Cardiac fibroblast (primary cell): ENCODE results near the gene TMEM108.

Experiments used
- DNase-seq, 2 donors: peaks; one replicate each; pipeline versions ENCODE4 v3.0.0 to v3.0.0-alpha.2; 2010; ENCODE audit warnings: low read depth in 2 of 2
- H3K4me3 ChIP-seq, 2 donors: replicated peaks in 1 of 2; 1 replicate in 1 of 2; 2 replicates in 1 of 2; pipeline ENCODE4 v1.5.1; 2011; ENCODE audit warnings: low read depth in 2 of 2, low read length in 2 of 2, mild to moderate bottlenecking in 2 of 2, moderate library complexity in 1 of 2
- CTCF ChIP-seq: IDR thresholded peaks from one replicate; pipeline ENCODE4 v1.5.1; 2011; ENCODE audit warnings: low read depth, mild to moderate bottlenecking, low read length, inconsistent platforms

The TMEM108 gene

GRCh38 chr3:133330522-133330921, 292.3 kb downstream of the TMEM108 start:
- DNase-seq, result peak in 1 of 2 donors; percentile 27
- TF ChIP-seq CTCF, result no peak
- H3K4me3 ChIP-seq, result no peak overlapping the region

GRCh38 chr3:133354721-133355120, 316.5 kb downstream of the TMEM108 start:
- no peak overlapping the region for H3K4me3 ChIP-seq
- no peak for DNase-seq
- TF ChIP-seq CTCF, result no peak

- no peak overlapping the region for H3K4me3 ChIP-seq
- no peak for TF ChIP-seq CTCF
- DNase-seq, result no peak
These were observed 322.3 kb downstream of the TMEM108 start for GRCh38 chr3:133360476-133360875.

- no peak for TF ChIP-seq CTCF
- H3K4me3 ChIP-seq, result no peak overlapping the region
- no peak for DNase-seq
These were observed 322.8 kb downstream of the TMEM108 start for GRCh38 chr3:133361011-133361410.

GRCh38 chr3:133361435-133361834, 323.2 kb downstream of the TMEM108 start:
- H3K4me3 ChIP-seq, result no peak overlapping the region
- no peak for TF ChIP-seq CTCF
- DNase-seq, result no peak

GRCh38 chr3:133362539-133362938, 324.3 kb downstream of the TMEM108 start:
- DNase-seq, result no peak
- TF ChIP-seq CTCF, result no peak

GRCh38 chr3:133364704-133365103, 326.5 kb downstream of the TMEM108 start:
- TF ChIP-seq CTCF, result no peak
- DNase-seq, result no peak
- H3K4me3 ChIP-seq, result no peak overlapping the region

More at GRCh38 chr3:133362539-133362938, 324.3 kb downstream of the TMEM108 start:
- no peak overlapping the region for H3K4me3 ChIP-seq
